Measurements from ENCODE around the gene GRHL1.

The GRHL1 gene

DNA sequence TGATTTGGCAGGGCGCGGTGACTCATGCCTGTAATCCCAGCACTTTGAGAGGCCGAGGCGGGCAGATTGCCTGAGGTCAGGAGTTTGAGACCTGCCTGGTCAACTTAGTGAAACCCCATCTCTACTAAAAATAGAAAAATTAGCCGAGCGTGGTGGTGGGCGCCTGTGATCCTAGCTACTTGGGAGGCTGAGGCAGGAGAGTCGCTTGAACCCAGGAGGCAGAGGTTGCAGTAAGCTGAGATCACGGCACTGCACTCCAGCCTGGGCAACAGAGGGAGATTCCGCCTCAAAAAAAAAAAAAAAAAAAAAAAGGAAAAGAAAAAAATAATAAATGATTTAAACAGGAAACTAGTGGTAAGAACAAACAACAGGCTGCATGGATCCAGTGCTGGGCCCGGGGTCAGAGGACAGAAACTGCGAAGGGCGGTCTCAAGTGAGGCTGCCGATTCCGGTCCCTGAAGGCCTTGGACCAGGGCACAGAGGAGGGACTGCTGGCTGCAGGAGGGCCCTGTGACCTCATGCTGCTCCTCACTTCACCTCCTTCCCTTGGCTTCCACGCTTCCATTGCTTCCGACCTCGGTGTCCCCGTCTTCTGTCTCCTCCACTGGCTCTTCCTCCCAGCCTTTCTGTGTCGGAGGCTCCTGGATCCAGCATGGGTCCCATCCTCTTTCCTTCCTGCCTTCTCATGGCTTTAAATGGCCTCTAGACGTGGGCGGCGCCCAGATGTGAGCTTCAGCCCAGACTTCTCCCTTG is 2.1 kb upstream of the GRHL1 start:
- no peak for DNase-seq

DNA sequence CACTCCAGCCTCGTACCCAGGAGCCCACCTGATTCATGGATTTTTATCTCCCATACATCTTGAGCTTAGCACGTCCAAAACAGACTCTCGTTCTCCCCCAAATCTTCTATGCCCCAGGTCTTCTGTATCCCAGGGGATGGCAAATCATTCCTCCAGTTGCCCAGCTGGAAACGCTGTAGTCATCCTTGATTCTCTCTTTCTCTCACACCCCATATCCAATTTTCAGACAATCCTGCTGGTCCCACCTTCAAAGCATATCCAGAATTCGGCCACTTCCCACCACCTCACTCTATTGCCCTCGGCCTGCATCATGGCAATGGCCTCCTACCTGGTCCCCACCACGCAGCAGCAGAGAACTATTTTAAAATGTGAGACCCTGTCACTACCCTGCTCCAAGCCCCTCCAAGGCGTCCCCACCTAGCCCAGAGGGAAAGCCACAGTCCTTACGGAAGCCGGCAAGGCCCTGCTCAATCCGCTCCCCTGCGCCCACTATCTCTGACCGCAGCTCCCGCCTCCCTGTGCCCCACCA is 1.4 kb upstream of the GRHL1 start:
- DNase-seq: no peak

DNA sequence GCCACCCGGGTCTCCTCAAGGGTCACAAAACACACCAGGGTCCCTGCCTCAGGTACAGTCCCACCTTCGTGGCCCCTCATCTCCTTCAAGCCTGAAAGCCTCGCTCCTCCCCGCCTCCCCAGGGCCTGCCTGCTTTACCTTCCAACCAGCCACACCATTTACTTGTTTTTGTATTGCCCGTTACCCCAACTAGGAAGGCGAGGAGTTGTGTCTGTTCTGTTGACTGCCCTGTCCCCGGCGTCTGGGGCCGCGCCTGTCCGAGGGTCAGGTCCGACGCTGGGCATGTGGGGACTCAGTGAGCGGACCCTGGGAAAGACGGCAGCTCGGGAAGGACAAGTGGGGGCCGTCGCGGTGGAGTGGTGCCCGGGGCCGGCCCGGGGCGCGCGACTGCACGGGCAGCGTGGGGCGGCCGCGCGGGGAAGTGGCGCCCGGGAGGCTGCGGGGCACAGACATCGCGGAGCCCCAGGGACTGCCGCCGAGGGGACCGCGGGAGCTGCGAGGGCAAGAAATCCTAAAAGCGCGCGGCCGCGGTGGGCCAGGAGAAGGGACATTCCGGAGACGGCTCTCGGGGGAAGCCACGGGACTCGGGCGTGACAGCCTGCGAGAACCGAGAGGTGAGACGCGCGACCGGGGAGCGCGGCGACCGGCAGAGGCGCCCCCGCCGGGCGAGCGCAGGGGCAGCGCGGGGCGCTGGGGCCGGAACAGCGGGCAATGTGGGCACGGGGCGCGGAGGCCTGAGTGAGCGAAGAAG is 797 bp upstream of the GRHL1 start:
- no peak for DNase-seq

DNA sequence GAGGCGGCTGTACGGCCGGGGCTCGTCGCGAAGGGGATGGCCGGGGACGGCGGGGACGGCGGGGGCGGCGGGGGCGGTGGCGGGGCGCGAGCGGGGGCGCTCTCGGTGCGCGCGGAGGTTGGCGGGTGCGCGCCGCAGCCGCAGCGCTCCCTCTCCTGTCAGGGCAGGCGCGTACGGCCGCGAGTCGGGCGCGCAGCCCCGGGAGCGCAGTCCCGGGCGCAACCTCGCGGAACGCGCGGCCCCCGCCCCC is 296 bp upstream of the GRHL1 start:
- DNase-seq: no peak

DNA sequence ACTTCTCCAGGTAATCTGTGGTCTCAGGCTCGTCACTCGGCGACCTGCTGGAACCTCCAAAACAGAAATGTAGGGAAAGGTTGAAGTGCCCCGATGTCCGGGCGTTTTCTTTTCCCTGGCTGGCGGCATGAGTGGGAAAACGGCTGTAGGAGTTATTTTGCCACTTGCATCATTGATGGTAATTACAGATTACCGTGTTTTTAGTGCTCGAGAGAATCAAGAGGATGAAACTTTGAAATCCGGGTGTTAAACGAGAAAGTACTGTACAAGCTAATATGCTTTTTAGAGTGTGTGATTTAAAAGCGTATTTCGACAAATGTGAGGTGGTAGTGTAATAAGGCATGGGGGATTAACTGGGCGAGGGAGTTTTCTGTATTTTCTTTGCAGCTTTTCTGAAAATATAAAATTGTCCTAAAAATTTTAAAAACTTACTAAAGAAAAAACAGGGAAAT is 819 bp downstream of the GRHL1 start:
- no peak for DNase-seq

DNA sequence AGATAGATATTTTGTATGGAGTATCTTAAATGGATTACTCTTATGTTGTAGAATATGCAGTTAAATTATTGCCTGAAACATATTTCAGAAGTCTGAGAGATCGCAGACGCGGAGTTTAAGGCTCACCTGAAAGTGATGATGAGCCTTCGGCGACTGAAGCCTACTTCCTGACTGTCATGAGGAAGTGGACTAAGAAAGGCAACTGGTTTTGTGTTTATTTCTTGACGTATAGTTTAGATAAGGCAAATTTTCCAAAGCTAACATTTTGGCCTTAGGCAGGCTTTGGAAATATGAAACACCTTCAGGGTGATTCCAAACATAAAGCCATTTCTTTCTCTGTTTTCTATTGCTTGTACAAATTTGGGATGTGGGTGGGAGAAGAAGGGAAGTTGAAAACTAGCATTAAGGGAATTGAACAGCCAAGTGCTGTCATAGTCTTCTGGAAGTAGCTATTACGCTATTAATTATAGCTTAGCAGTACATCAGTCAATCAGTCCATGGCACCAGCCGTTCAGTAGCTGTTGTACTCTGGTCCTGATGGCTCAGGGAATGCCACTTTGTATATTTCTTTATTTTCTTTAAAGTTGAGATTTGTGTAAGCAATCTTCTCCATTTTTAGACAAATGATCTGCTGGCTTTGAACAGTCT is 1.5 kb downstream of the GRHL1 start:
- no peak for DNase-seq

DNA sequence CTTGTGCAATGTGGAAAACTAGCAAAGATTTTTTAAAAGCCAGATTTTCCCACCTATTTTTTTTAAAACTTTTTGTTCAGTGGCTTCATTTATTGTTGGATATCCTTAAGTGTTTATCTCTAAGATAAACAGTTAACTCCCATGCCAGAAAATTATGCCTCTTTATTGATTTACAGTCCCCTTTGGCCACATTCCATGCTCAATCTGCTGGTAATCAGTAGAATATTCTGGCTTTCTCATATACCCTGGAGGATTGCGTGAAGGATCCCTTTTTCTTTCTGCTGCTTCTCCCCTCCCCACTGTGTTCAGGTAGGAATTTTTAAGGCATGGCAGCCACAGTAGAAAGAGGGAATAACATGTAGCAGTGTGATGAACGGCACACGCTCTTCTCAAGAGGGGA is 2.6 kb downstream of the GRHL1 start:
- no peak for DNase-seq

DNA sequence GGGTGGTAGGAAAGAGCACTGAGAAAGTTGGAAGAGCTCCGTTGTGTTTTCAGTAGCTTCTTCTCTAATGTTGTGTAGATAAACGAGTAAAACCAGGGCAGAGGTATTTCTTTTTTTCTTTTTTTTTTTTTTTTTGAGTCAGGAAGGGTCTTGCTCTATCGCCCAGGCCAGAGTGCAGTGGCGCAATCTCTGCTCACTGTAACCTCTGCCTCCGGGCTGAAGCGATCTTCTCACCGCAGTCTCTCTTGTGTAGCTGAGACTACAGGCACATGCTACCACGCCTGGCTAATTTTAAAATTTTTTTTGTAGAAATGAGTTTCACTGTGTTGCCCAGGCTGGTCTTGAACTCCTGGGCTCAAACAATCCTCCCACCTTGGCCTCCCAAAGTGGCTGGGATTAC is 6.6 kb downstream of the GRHL1 start:
- DNase-seq: no peak

DNA sequence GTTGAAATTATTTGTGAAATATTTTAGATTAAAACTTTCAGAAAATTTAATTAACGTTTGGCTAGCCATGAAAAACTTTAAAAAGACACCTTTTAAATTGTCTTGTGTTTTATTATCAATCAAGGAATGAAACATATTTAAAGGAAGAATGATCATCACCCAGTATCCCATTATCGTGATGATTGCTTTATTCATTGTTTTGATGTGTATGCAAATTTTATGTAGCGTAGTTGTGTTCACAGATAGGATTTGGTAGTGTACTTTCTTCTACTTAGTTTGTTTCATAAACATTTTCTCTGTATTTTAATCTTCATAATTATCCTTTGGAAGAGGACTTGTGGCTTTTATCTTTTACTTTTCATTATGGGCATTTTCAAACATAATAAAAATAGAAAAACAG is 7.8 kb downstream of the GRHL1 start:
- no peak for DNase-seq

DNA sequence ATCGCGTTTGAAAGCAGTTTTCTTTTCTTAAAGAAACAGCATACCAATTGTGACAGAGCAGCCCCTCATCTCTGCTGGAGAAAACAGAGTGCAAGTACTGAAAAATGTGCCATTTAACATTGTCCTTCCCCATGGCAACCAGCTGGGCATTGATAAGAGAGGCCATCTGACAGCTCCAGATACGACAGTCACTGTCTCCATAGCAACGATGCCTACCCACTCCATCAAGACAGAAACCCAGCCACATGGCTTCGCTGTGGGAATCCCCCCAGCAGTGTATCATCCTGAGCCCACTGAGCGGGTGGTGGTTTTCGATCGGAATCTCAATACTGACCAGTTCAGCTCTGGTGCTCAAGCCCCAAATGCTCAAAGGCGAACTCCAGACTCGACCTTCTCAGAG is 9.5 kb downstream of the GRHL1 start:
- no peak for DNase-seq

DNA sequence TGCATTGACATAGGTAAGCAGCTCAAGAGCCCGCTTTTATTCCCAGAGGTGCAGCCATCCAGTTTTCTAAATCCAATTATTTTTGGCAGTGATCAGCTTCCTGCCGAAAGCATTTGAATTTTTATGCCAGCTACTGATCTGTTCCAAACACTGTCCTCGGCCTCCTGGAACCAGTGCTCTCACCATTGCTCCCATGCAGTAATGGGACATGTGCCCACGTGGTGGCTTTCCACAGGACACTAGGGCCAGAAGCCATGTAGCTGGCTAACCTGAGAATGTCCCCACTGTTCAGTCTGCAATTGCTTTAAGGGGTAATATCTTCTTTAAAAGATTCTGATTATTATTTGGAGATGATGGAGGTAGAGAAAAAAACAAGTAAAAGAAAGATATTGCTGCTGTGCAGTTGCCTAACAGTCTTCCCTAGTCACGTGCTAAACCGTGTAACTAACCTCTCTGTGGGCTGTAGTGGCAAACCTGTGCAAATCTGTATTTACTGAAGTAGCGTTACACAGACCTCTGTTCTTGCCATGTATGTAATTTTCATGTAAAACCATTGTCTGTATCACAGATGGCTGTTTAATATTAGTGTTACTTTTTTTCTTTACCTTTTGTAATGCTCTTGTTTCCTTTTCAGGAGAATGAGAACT is 13.0 kb downstream of the GRHL1 start:
- no peak for DNase-seq

DNA sequence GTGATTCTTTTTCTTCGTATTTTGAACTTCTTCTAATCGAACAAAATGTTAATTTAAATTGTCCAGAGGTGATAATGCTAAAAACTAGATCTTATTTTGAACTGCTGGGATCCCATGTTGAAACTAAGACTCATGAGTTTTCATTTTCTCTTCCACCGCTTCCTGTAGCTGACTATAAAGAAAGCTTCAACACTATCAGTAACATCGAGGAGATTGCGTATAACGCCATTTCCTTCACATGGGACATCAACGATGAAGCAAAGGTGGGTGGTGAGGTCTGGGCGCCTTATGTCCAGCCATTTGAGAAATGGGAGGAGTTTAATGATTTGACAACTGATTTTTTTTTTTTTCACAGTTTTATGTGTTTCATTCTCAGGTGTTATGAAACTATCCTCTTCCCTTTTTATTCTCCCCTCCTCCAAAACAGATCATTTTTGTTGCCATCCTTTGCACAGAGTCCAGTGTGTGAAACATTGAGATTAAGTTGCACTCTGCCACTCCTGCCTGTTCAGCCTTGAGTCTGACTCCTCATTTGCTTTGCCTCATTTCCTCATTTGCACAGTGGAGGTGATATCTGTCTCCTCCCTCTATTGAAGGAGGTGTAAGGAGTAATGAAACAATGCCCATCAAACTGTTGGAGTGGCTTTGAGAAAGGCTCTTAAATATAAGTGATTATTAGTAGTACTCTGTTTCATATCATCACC is 13.8 kb downstream of the GRHL1 start:
- DNase-seq: no peak

DNA sequence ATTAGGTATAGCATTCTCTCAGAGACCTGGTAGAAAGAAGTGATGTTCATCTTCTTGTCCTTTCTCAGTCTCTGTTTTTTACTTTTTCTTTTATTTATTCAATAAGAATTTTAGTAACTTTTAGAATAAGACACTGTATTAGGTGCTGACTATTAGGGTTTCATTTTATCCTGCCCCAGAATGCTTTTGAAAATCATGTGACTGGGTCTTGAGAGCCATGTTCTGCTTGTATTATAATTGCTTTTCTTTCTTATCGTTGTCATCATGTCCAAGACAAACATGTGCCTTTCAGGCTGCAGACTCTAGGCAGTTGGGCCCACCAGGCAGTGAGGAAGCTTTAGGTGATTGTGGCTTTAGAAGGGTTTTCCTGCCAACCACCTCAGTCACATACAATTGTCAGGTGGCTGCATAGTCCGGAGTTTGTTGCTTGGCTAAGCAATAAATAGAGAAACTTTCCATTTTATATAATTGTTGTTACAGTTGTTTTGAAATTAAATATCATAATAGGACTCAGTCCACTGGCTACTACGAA is 15.1 kb downstream of the GRHL1 start:
- DNase-seq: no peak

DNA sequence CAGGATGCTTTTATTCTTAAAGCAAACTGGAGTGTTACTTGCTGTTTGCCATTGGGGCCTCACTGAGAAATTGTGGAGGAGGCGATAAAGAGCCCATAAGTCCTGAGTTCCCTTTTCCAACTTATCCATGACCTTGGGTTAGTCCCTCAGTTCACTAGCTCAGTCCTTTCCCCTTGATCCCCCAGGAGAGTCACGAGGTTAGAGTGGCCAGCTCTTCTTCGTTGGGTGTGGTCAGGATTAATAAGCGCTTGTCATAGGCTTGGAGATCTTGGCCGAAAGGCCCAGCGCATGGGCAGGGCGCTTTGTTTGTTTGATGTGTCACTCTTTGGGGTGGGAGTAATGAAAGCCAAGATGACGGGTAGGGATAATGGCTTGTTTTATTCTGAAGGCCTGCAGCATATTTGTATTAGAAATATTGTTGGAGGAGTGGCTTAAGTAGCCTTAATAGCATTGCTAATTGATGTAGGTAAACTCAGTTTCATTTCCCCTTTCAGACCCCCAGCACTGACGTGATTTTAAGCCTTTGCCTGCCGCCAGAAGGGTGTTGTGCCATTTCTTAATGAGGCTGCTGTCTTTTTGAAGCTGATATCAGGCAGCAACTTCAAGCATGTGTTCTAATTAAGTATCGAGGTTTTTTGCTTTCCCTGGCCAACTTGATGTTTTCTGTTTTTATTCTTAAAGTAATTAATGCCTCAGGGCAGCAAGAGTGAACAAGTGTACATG is 15.7 kb downstream of the GRHL1 start:
- no peak for DNase-seq

DNA sequence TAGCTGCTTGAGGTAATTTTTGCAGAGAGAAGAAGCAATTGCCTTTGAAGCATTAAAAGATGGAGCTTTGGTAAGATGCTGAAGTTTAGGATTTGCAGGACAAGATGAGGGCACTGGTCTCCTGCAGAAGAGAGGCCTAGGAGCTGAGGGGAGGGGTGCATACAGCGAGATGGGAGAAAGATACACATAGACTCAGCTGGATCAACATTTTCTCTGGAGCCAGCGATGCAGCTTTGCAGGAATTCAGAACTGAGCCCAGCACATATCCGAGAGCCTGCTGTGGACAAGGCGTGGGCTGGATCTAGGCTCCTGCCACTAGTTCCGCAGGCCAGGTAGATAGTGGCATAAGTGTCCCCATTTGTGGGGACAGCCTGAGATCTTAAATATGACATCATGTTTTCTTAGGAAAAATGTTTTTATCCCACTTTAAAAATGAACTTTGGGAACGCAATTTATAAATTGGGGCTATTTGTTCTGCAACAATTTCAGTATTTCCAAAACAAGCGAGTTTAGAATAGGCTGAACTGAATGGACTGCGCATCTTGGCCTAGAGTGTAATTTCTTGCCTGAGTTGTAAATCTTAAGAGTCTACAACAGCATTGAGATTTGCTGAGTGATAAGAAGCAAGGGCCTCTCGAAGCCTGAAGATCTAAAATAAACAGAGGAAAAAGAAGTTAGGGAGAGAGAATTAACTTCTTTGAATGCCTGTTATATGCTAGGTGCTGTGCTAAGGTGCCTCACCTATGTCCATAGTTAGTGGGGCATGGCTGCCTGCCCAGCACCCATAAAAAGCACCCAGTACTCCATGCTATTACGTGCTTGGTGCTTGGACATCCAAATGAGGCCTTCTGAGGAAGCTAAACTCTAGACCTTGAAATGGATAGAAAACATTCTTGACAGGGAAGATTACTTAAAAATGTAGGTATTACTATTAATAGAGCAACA is 17.3 kb downstream of the GRHL1 start:
- no peak for DNase-seq

DNA sequence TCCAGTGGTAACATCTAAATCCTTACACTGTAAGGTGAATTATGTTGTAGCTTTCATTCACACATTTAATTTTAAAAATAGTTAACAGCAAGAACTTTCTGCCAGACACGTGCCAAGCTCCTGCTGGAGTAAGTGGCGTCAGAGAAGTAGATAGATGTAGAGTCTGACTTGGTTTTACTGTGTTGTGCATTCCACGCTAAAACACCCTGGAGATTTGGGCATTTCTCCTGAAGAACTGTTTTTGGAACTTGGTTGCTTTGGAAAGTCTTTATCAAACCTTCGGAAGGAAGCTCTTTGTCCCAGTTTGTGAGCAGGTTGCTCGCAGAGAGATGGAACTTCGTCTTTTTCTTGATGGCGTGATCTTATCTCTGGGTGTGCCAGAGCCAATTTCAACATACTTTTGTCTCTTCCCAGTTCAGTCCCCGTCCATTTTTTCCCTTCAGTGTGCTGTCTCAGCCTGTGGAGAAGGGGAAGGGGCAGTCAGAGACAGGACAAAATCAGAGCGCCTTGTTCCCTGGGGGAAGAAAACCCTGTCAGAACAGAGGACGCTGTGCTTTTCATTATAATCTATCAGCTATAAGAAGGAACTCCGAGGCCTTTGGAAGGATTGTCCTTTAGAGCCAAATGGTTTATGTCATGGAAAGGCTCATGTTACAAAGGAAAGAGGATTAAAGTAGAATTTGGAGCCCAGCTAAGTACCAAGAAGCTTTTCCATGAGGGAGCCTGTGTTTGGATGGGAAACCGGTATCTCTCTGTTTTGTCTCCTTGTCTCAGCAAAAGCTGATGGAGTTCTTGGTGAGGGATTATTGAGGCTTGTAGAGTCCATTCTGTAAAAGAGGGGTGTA is 18.9 kb downstream of the GRHL1 start:
- no peak for DNase-seq

DNA sequence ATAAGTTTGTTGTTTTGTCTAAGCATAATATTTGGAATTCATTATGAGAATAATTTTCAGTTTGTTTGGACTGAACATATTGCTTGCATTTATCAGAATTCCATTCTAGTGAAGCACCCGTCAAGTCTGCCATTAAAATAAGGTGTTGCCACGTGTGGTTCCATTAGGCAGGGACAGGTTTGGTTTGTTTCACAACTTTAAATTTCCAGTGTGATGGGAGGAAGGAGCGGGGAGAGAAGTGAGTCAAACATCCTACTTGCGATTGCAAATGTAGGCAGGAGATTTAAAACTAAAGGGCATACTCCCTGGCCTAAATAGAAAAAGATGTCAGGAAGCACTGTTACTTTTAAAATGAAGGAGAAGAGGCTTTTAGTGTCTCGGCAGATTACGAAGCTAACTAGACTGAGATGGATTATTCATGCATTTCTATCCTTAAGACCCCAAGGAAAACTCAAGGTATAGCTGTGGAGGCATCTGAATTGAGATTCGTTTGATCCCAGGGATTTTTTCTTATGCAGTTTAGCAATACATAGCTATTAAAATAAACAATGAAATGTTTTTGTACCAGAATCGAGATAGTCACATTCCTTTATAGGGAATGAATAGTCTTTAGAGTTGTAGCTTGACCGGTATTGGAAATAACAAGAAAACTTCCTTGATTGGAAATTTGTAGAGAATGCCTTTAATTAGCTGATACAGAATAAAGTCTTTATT is 19.8 kb downstream of the GRHL1 start:
- no peak for DNase-seq

DNA sequence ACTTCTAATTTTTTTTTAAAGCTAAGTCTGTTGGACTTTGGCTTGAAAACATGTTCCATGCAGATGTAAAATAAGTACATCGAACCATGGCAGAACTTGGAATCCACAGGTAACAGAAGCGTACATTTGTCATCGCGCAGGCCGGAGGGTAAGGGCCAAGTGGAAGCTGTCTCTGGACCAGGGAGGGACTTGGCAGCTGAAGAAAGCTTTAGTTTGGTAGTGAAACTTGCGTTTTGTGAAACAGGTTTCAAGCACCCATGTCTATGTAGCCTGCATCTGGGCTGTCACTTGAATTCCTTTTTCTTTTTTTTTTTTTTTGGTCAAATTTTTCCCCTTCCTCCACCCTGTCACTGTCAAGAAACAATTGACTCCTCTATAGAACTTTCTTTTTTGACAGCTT is 20.4 kb downstream of the GRHL1 start:
- DNase-seq: no peak

All from right hindlimb (tissue), 1 donor.